GM21526 (cell line): Measurements from ENCODE around the gene SLAMF9.

Source experiments
- ATAC-seq: cut with Tn5 transposase; IDR thresholded peaks from one replicate; pipeline ENCODE4 v1.9.1; 2021; ENCODE audit warnings: moderate library complexity; ENCODE audit not compliant: unreplicated experiment, low FRiP score

The SLAMF9 gene

GRCh38 chr1:159947942-159948341 is 6.1 kb downstream of the SLAMF9 start:
- no peak for ATAC-seq

DNA sequence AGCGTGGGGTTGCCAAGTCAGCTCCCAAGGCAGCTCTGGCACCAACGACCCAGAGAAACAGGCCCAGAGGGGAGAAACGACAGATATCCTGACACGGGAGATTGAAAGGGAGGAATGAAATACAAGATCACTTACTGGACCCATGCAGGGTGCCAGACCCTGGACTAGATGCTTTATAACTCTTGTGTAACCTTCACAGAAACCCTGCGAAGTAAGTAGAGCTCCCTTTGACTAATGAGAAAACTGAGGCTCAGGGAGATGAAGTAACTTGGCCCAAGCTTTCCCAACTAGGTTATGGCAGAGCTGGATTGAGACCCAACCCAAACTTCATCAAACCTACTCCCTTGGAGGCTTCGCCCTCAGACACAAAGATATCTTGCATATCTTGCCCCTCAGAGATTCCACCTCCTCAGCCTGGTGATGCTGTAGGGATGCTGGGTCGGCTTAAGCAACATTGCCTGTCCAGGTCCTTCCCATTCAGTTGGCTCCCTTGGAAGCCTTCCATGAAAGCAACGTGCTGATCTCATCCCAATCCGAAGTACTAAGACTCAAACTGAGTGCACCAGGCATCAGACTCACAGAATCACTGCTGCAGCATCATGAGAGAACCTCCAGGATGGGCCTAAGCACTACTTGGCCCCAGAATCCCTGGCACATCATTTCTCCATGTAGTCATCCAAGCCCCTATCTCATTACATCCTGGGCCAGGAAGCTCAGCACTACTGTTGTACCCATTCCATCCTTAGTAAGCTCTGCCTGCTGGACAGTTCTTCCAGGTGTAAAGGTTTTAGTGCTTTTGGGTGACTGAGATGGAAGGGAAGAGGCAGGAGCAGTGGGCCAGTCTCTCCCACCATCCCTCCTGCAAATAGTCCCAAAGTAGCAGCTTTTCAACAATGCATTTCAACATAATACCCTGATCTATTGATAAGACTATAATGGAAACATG is 7.5 kb downstream of the SLAMF9 start:
- no peak for ATAC-seq

DNA sequence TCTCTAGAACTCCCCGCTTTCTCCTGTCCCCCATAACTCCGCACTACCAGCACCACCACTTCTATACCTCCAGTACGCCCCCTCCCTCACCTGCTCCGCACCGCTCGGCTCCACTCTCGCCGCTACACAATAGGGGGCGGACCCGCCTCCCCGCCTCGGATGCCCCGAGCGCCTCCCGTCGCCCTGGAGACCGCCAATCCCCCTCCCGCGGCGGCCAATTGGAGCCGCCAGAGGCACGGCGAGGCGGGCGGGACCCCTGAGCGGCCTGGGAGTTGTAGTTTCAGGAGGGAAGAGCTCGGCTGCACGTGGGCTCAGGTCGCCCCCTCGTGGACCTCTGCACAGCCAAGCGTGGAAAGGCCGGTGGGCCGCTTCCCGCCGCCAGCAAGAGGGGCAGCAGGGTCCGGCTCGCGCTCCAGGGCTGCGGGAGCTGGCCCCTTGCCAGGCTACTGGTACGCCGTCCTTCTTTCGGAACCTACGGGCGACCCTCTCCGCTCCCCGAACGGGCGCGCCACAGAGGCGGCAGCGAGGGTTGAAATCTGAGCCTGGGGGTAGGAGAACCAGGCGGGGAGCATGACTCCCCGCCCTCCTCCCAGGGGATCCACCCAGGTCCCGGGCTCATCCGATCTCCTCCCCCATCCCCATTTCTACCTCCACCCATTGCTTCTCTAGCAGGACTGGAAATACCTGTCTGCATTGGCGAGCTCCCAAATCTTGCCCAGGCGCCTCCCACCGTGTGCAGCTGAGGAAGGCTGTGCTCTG is 8.4 kb downstream of the SLAMF9 start, which contains the start of gene IGSF9:
Gene IGSF9 (minus strand): TSS at position 131 of the 759 bp plus-strand sequence. CDS start 2,159 bp downstream, outside the sequence.
- ATAC-seq, result peak; percentile 50

- no peak for ATAC-seq
These were observed 9.2 kb downstream of the SLAMF9 start for GRCh38 chr1:159944623-159945455.

DNA sequence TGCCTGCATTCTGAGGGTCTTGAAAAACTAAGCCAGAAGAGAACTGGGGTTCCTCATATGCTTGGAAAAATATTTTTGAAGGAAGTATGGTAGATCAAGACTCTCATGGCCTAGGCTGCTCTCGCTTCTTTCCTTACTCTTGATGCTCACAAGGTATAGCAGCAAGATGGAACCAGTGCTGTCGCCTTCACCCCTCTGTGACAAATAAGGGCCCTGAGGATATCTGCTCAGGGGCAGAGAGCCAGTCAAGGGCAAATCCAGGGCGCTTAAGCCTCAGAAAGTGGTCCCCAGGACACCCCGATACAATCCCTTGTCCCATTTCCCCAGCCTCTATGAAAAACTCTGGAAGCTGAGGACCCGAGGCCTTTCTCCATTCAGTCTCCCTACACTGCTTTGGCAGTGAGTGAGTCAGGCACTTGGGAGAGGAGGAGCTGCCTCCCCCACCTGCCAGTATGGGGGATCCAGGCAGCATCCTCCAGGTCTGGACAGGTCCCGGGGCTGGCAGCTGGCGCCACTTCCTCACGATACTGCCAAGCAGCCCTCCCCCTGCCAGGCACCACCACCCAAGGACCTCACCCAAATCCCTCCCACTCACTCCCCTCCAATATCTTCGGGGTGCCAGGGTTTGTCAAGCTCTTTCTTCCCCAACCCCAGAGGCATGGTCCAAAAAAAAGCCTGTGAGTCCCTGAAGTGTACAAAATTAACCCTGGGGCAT is 10.0 kb downstream of the SLAMF9 start:
- no peak for ATAC-seq

- no peak for ATAC-seq
These were observed 10.8 kb downstream of the SLAMF9 start for GRCh38 chr1:159943278-159943640.

DNA sequence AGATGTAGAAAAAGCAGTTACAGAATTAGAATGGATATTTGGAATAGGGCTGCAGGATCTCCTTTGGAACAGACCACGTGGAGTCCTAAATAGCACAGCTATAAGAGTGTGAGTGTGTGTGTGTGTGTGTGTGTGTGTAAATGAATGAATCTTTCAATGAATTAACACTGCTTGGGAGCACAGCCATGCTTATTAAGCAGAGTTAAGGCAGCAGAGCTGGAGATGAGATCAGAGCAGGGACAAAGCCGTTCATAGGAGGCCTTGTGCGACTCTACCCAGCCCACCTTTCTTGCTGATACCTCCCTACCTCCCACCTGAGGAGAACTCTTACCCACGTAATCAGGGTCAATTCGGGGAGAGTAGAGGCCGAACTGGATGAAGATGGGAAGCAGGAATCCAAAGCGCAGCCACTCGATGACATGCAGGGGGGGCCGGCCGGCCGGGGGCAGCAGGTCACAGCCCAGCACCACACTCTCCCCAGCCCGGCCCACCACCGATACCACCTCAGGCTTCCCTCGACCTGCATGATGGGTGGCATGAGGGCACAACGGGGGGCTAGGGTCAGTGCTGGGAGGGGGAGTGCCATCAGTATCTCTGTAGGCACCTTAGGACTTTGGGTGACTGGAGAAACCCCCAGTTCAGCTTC is 11.3 kb downstream of the SLAMF9 start:
- ATAC-seq, result no peak

DNA sequence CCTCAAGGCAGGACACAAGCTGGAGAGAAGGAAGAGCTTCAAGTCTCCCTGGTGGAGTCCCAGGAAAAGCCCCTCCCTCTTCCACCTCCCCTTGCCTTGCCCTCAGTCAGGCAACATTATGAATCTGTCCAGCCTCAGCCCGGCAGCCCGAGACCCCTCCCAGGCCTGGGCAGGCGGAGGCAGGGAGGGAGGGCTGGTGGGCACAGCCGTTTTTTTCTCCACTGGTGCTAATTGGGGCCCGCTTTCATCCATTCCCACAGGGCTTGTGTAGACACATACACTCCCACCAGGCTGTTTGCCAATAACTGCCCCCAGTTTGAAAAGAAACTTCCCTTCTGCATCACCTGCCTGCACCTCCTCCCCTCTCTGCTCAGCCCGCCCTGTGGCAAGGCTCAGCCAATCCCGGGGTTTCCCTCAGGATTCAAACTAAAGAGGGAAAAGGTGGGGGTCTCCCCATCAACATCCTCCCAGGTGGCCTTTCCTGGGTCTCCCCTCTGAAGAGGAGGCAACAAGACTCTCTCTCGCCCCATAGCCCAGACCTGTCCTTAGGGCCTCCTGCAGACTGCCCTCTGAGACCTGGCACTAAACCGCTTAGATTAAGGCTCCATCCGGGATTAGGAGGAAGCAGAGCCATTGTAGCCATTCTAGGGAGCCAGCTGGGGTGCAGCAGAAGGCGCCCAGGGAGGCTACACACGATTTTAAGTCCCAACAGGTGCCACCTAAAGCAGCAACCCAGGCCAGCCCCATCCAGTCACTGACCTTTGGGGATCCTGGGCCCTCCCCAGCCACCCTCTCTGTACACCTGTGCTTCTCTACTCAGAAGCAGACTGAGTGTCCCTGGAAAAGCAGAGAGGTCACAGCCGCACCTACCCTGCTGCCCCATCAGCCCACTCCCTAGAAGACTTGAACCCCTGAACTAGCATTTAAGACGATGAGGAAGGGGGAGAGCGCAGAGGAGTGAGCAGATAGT is 12.2 kb downstream of the SLAMF9 start:
- no peak for ATAC-seq

GRCh38 chr1:159941141-159941540 is 12.9 kb downstream of the SLAMF9 start:
- no peak for ATAC-seq

DNA sequence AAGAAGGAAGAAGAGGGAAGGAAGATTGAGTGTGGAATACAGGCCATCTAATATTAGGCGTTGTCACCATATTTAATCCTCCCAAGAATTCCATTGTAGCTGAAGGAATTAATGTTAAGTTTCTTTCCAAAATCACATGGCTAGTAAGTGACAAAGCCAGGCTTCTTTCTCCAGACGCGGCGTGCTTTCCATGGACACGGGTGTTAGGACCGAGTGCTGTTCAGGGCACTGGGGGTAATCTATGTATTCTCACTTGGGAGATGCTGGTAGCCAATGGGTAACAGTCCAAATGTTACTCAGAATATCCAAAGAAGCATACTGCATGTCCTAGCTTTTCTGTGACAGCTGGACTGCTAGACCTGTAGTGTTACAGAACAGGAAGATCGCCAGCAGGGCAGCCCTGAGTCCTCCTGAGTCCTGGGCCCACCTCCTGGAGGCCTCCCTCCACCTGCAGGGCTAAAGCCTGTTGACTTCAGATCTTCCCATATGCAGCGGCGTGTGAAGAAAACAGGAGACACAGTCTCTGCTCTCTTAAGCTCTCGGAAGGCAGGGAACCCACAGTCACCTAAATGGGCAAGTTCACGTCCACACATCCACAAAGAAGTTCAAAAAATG is 13.9 kb downstream of the SLAMF9 start:
- ATAC-seq, result no peak

GRCh38 chr1:159939678-159940002 is 14.4 kb downstream of the SLAMF9 start:
- no peak for ATAC-seq

GRCh38 chr1:159938905-159939677 is 14.9 kb downstream of the SLAMF9 start:
- ATAC-seq, result no peak

DNA sequence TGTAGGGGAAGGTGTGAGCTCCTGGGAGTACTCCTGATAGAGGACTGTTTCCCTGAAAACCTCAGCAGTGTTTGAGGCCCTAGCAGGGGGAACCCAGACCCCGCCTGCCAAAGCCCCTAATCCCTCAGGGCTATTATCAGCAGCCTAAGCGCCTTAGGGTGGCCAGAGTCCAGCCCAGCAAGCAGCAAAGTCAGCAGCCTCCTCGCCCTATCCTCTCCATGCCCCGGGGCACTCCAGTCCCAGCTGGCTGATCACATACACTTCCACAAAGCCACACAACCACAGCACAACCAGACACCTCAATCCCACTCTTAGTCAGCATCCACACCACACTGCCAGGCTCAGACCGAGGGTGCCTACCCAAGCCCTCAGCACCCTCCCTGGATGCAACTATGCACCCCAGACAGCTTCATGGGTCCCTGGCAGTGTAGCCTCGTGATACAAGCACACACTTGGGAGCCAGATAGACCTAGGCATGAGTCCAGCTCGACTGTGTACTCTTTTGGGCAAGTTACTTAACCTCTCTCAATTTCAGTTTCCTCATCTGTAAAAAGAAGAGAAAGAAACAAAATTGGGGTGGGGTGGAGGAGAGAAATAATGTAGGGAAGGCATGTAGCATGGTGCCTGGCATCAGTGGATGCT is 15.7 kb downstream of the SLAMF9 start:
- ATAC-seq, result no peak

DNA sequence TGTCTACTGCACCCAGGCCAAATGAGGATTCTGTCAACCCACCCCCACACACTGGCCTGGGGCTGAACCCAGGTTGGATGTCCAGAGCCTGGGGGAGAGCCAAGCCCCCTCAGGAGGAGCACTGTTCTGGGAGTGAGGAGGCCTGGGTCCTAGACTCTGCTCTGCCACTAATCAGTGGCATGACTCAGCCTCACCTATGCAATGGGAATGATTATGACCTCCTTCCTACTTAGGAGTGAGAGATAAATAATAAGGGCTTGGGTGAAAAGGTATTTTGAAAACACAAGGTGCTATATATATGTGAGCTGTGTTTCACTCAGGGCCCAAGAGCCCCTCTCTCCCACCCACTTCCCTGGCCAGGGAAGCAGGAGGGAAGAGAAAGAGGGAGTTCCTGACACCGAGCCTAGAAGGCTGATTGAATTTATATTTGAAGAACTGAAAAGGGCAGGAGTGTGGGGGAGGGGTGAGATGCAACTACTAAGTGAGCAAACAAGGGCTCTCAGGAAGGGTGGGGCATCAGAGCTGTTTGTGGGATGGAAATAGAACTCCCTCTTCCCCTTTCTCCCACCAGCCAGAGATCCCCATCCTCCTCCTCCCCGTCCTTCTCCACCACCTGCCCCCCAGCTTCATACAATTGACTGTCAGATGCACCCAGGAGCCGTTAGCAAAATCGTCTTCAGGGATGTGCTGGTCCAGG is 16.8 kb downstream of the SLAMF9 start:
- ATAC-seq, result no peak

DNA sequence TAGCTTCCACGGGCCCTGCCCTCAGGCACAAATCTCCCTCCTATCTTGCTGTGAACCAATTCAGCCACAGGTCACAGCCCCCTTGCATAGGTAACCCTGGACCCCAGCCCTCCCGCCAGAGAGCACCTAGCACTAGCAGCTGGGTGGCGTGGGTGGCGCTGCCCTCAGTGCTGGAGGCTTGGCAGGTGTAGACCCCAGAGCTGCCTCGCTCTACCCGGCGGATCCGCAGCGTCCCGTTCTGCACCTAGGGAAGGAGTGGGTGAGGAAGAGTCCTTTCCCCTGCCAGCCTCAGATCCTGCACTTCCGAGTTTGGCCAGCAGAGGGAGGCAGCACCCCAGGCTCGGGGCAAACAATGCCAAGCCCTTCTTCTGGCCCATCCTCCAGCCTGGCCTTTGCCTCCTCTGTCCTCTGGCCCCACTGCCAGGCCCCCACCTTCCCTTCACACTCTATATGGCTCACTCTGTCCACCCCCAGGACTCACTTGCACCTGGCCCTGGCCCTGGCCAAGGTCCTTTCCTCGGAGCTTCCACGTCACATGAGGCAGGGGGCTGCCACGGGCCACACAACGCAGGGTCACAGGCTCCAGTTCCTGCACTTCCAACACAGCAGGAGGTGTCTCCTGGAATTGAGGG is 17.6 kb downstream of the SLAMF9 start:
- ATAC-seq, result no peak

DNA sequence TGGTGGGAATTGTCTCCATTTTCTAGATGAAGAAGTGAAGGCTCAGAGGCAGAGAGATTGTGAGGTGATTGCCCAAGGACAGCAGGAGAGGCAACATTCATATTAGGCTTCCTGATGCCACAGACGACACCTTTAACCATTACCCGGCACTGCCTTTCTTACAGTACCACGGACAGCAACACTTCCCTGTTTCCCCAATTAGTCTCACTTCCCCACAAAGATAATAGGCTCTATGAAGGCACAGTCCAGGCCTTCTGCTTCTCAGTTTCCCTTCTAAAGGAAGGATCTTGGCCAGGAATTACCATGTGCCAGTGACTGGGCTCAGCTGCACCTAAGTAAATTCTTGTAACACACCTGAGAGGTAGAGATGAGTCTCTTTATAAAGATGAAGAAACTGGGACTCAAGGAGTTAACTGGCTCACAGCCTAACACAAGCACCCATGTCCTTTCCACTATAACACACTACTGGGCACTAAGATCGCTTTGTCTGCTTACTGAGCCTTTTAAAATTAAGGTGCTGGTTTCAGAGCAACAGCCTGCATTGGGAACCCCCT is 18.2 kb downstream of the SLAMF9 start:
- ATAC-seq, result no peak
